B cell (primary cell): ENCODE data around the gene TIGD1. TPM values are rescaled to one million over a fixed set of nuclear protein-coding genes. Genes with fewer than 3 reads are reported as not detected.

Experiments
- ATAC-seq: fragments of 200-7000 bp; cut with Tn5 transposase; one replicate; pipeline ENCODE4 v1.10.0; 2021; ENCODE audit warnings: low read depth, mild to moderate bottlenecking, moderate number of reproducible peaks, moderate library complexity
- CTCF ChIA-PET: fragments of 350-600 bp; sonication (Branson Sonifier 250); formaldehyde crosslinking; loops from one replicate; lab custom pipeline; 2021; ENCODE audit warnings: antibody characterized with exemption, inconsistent platforms; lab: Charles Lee
- POLR2A ChIA-PET: fragments of 350-600 bp; sonication (Branson Sonifier 250); formaldehyde crosslinking; loops from one replicate; lab custom pipeline; 2021; ENCODE audit warnings: antibody characterized with exemption; lab: Charles Lee
- DNase-seq: peaks from one replicate; pipeline ENCODE4 v3.0.0; 2013
- H2AFZ ChIP-seq: 2 replicates; pipeline ENCODE4 v1.6.1; 2012; ENCODE audit warnings: mild to moderate bottlenecking, low read depth, low read length; ENCODE audit not compliant: insufficient read depth, poor library complexity, severe bottlenecking
- H3K27ac ChIP-seq, 2 donors: 1 replicate in 1 of 2; 2 replicates in 1 of 2; pipeline ENCODE4 v1.5.1; 2012 to 2013; ENCODE audit warnings: low read length in 2 of 2, mild to moderate bottlenecking in 2 of 2, moderate library complexity in 1 of 2
- H3K27me3 ChIP-seq, 4 experiments: fragments of 200-600 bp in 1 of 4; sonication (generic) in 1 of 4; replicated peaks in 1 of 4; 1 replicate in 2 of 4; 2 replicates in 2 of 4; pipeline versions ENCODE4 v1.6.1 to v1.7.0; 2013 to 2016; ENCODE audit warnings: low read length in 3 of 4, mild to moderate bottlenecking in 2 of 4, mixed read lengths in 1 of 4, moderate library complexity in 1 of 4; ENCODE audit not compliant: insufficient read depth in 4 of 4, control insufficient read depth in 3 of 4; ENCODE audit errors: control extremely low read depth in 1 of 4
- H3K36me3 ChIP-seq, 2 experiments: replicated peaks in 1 of 2; 1 replicate in 1 of 2; 2 replicates in 1 of 2; pipeline versions ENCODE4 v1.6.1 to v1.7.1; 2013; ENCODE audit warnings: low read length in 1 of 2; ENCODE audit not compliant: insufficient read depth in 2 of 2, control insufficient read depth in 1 of 2; ENCODE audit errors: control extremely low read depth in 1 of 2, extremely low read depth in 1 of 2
- H3K4me1 ChIP-seq, 2 donors: fragments of 200-600 bp in 1 of 2; sonication (generic) in 1 of 2; 1 replicate in 1 of 2; 2 replicates in 1 of 2; pipeline versions ENCODE4 v1.5.1 to v1.6.1; 2013 to 2017; ENCODE audit warnings: low read length in 2 of 2; ENCODE audit not compliant: control insufficient read depth in 2 of 2, insufficient read depth in 2 of 2
- H3K4me2 ChIP-seq: replicated peaks from 2 replicates; pipeline ENCODE3; 2012; ENCODE audit warnings: mild to moderate bottlenecking, low read depth, low read length; ENCODE audit not compliant: poor library complexity, severe bottlenecking
- H3K4me3 ChIP-seq, 5 experiments: fragments of 200-600 bp in 1 of 5; sonication (generic) in 1 of 5; 1 replicate in 3 of 5; 2 replicates in 2 of 5; pipeline versions ENCODE4 v1.5.1 to v1.7.0; 2011 to 2016; ENCODE audit warnings: low read length in 4 of 5, mild to moderate bottlenecking in 4 of 5, low read depth in 2 of 5, control low read depth in 1 of 5, moderate library complexity in 1 of 5; ENCODE audit not compliant: insufficient read depth in 1 of 5; ENCODE audit errors: control extremely low read depth in 1 of 5, extremely low read depth in 1 of 5
- H3K79me2 ChIP-seq: fragments of 200-600 bp; sonication (generic); one replicate; pipeline ENCODE4 v1.6.0; 2016; ENCODE audit warnings: low read length; ENCODE audit not compliant: control insufficient read depth, insufficient read depth
- H3K9ac ChIP-seq: fragments of 200-600 bp; sonication (generic); 2 replicates; pipeline ENCODE4 v1.6.1; 2017; ENCODE audit warnings: mild to moderate bottlenecking, low read length, moderate library complexity
- H3K9me3 ChIP-seq, 3 donors: one replicate each; pipeline versions ENCODE4 v1.6.1 to v1.7.1; 2013; ENCODE audit warnings: low read length in 2 of 3; ENCODE audit not compliant: control insufficient read depth in 2 of 3, insufficient read depth in 1 of 3; ENCODE audit errors: control extremely low read depth in 1 of 3
- H4K20me1 ChIP-seq: 2 replicates; pipeline ENCODE4 v1.6.0; 2012; ENCODE audit warnings: mild to moderate bottlenecking, low read length; ENCODE audit not compliant: insufficient read depth, control insufficient read depth, poor library complexity, severe bottlenecking
- H3K27ac Mint-ChIP-seq: one replicate; pipeline ENCODE4 v1.8.0; 2021; ENCODE audit warnings: mixed read lengths
- H3K27me3 Mint-ChIP-seq: one replicate; pipeline ENCODE4 v1.8.0; 2021; ENCODE audit warnings: mixed read lengths
- H3K4me1 Mint-ChIP-seq: one replicate; pipeline ENCODE4 v1.8.0; 2021; ENCODE audit warnings: mixed read lengths
- H3K4me3 Mint-ChIP-seq: one replicate; pipeline ENCODE4 v1.8.0; 2021; ENCODE audit warnings: mixed read lengths
- H3K9me3 Mint-ChIP-seq: one replicate; pipeline ENCODE4 v1.8.0; 2022; ENCODE audit warnings: mixed read lengths; ENCODE audit not compliant: insufficient read depth
- EZH2 ChIP-seq: IDR thresholded peaks from 2 replicates; pipeline ENCODE4 v1.6.1; 2012; ENCODE audit warnings: borderline replicate concordance, low read depth, mild to moderate bottlenecking, moderate library complexity, low read length; ENCODE audit not compliant: insufficient read depth, poor library complexity, severe bottlenecking
- WGBS: methylation state at CpG from one replicate; pipeline ENCODE4 v1.1.5; 2013; ENCODE audit warnings: missing lambda C conversion rate; ENCODE audit not compliant: insufficient coverage; 5-methylcytosine and 5-hydroxymethylcytosine counted together
- intact Hi-C: fragments of 100-400 bp; cut with micrococcal nuclease; formaldehyde crosslinking; loops from one replicate; pipeline ENCODE4 v1.10.0; 2022
- polyA plus RNA-seq: library from polyadenylated mRNA; depleted of rRNA; stranded (reverse); fragments of >200 nt; gene quantifications from 2 replicates; pipeline ENCODE4 v1.2.3, GENCODE V29; 2012
- total RNA-seq, 2 donors: library from RNA; stranded (reverse); fragments of 120-200 nt in 1 of 2; gene quantifications; 1 replicate in 1 of 2; 2 replicates in 1 of 2; pipeline versions ENCODE4 v1.2.3 to v1.2.4, GENCODE V29; 2013 to 2022
- TF ChIP-seq, protein P1 (sequence below): fragments of 200-600 bp; IDR thresholded peaks from one replicate; pipeline ENCODE4 v1.8.0; 2022; ENCODE audit warnings: antibody characterized with exemption, mild to moderate bottlenecking

The TIGD1 gene
- total and polyA plus RNA-seq, 2 donors (not counting 1 experiment from before 2014, with no cell fraction given): 7.6 to 13.6 TPM

DNA sequence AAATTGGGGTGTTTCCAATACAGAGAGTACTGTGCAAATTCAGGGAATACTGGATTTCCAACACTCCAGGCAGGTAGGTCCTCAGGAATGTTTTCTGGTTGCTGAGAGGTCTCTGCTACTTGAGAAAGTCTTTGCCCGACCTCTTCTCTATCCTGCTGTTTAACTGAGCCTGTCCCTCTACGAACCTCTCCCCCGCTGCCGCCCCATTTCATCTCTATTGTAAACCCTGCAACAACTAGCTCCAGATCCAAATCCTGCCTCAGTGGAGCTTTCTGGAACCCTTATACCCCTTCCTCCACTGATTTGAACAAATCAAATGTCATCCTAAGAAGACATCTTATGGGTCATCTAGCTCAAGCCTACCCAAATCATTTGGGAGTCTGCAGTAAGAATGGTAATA, 1.4 kb upstream of the TIGD1 start:
- intact Hi-C loops: loop anchor here (2.0 to 10.0 kb wide), 3 partner anchors 145 to 1497 kb away; partner anchors contain the start of genes GIGYF2, PDE6D and PSMD1
- Mint-ChIP-seq H3K27me3 (no peaks in the 10 kb centered on the region), H3K27ac (peak overlapping the region; percentile 96), H3K4me3 (peak overlapping the region; percentile 95), H3K9me3 (no peaks in the 10 kb centered on the region), H3K4me1 (peaks cover 69% of the 10 kb centered on the region)
- Histone ChIP-seq H3K36me3 (peaks cover 3 to 31% of the 10 kb centered on the region in 2 experiments), H4K20me1 (peaks cover 30% of the 10 kb centered on the region), H3K9me3 (no peaks in the 10 kb centered on the region), H3K79me2 (peaks cover 72% of the 10 kb centered on the region), H3K4me3 (peak overlapping the region in 4 of 5 experiments; percentile 78 to 92 (median 88)), H3K27me3 (no peaks in the 10 kb centered on the region), H3K27ac (peak overlapping the region in 1 of 2 donors; percentile 96), H3K9ac (peak overlapping the region; percentile 88), H3K4me2 (peak overlapping the region; percentile 83), H2AFZ (peak overlapping the region; percentile 88), H3K4me1 (peaks cover 14 to 38% of the 10 kb centered on the region in 2 donors)
- no peak for TF ChIP-seq EZH2
- TF ChIP-seq, protein P1, sequence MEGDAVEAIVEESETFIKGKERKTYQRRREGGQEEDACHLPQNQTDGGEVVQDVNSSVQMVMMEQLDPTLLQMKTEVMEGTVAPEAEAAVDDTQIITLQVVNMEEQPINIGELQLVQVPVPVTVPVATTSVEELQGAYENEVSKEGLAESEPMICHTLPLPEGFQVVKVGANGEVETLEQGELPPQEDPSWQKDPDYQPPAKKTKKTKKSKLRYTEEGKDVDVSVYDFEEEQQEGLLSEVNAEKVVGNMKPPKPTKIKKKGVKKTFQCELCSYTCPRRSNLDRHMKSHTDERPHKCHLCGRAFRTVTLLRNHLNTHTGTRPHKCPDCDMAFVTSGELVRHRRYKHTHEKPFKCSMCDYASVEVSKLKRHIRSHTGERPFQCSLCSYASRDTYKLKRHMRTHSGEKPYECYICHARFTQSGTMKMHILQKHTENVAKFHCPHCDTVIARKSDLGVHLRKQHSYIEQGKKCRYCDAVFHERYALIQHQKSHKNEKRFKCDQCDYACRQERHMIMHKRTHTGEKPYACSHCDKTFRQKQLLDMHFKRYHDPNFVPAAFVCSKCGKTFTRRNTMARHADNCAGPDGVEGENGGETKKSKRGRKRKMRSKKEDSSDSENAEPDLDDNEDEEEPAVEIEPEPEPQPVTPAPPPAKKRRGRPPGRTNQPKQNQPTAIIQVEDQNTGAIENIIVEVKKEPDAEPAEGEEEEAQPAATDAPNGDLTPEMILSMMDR: no peak
- DNase-seq (no peak), ATAC-seq (no peak)
- CTCF ChIA-PET: no interaction called here
- 98% methylated on average over 4 of the region's 4 CpGs for WGBS
- POLR2A ChIA-PET: no interaction called here

DNA sequence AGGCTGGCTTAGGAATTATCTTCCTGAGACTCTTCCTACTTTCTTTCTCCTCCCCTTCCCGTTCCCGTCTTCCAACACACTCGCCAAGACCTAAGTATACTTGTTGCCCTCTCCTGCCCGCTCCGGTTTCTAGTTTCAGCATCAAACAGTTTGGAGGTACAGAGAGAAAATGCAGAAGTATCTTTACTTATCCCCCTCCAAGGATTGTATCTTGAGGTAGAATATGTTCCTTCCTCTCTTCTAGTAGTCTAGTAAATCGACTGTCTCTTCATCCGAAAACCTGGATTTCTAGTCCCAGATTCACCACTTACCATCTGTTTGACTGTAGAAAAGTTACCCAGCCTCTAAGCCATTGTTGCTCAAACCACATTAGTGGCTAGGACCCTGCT, 887 bp upstream of the TIGD1 start:
- Histone ChIP-seq H3K27me3 (no peaks in the 10 kb centered on the region), H4K20me1 (peaks cover 33% of the 10 kb centered on the region), H3K4me2 (peak overlapping the region; percentile 83), H3K36me3 (peaks cover 3 to 29% of the 10 kb centered on the region in 2 experiments), H3K4me1 (peaks cover 14 to 38% of the 10 kb centered on the region in 2 donors), H3K9me3 (no peaks in the 10 kb centered on the region), H3K9ac (peak overlapping the region; percentile 88), H3K4me3 (peak overlapping the region; percentile 73 to 92 (median 86)), H3K79me2 (peaks cover 77% of the 10 kb centered on the region), H2AFZ (peak overlapping the region; percentile 88), H3K27ac (peak overlapping the region; percentile 91 to 96)
- Mint-ChIP-seq H3K27ac (peak overlapping the region; percentile 96), H3K9me3 (no peaks in the 10 kb centered on the region), H3K27me3 (no peaks in the 10 kb centered on the region), H3K4me3 (peak overlapping the region; percentile 95), H3K4me1 (peaks cover 72% of the 10 kb centered on the region)
- DNase-seq (no peak), ATAC-seq (no peak)
- POLR2A ChIA-PET: no interaction called here
- WGBS: no CpG with 5 or more reads among the region's 7 CpGs
- intact Hi-C loops: loop anchor here (2.0 to 10.0 kb wide), 3 partner anchors 146 to 1496 kb away; partner anchors contain the start of genes GIGYF2, PDE6D and PSMD1
- TF ChIP-seq EZH2: no peak
- TF ChIP-seq, protein P1: no peak
- CTCF ChIA-PET: no interaction called here
